CD4-positive, alpha-beta T cell treated with Interleukin-6 for 4 hours (primary cell): ENCODE data around the gene PCK2.
"Not testable (repeated sequence)": the region's sequence is repeated elsewhere in the genome, so short reads cannot be mapped to it uniquely, and the experiment has no call there.

Experiments used
- DNase-seq: peaks from one replicate; pipeline ENCODE4 v3.0.0-alpha.2; 2020; ENCODE audit warnings: mixed read lengths

Gene PCK2

DNA sequence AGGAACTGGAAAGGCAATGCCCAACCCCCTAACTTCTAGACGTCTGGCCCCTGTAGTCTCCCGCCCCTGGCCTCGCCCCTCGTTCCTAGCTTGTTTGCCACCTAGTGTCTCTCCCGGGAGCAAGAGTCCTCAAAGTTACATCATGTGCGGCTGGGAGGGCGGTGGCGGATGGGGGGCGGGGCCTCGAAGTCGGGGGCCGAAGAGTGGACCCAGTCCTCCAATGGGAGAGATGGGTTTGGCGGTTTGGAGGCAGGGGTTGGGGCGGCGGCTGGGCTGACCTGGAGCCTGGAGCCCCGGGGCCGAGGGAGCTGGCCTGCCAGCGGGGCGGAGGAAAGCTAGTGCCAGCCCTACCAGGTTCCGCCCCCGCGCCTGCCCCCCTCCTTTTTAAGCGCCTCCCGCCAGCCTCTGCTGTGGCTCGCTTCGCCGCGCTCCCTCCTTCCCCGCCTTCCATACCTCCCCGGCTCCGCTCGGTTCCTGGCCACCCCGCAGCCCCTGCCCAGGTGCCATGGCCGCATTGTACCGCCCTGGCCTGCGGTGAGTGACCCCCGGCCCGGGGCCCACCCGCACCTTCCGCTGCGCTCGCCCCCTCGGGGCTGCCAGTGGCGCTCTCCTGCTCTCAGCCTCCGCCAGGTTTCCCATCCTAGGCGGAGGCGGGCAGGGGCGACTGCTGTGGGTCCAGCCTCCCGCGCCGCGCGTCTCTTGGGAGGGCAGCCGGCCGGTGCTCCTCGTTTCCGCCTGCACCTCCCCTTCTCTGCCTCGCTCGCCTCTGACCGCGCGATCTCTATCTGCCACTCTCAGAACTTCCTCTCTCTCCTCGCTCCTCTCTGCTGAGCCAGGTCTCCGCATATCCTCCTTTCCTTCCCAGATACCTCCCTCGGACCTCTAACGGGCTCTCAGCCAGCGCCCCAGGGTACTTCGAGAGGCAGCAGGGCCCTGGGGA is at the start of gene PCK2:
PCK2 (plus strand) TSS at position 411 of the 940 bp plus-strand sequence; CDS start at position 506, 95 bp downstream.
- peak; percentile 83 for DNase-seq

DNA sequence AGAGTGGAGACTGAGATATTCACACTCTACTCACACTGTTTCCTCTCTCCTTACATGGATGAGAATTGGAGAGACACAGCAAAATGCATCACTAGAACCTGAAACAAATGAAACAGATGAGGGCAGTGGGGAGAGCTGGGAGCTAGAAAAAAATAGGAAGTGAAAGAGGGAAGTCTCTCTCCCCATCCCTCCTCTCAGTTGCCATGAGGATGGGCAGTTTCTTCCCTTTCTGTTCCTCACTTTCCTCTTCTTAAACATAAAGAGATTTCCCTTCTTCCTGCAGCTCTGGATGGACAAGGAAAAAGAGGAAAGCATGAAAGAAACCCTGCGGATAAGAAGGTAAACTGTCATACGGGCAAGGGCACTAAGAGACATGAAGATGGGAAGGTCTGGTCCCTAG is 45.1 kb upstream of the PCK2 start:
- not testable (repeated sequence) for DNase-seq

DNA sequence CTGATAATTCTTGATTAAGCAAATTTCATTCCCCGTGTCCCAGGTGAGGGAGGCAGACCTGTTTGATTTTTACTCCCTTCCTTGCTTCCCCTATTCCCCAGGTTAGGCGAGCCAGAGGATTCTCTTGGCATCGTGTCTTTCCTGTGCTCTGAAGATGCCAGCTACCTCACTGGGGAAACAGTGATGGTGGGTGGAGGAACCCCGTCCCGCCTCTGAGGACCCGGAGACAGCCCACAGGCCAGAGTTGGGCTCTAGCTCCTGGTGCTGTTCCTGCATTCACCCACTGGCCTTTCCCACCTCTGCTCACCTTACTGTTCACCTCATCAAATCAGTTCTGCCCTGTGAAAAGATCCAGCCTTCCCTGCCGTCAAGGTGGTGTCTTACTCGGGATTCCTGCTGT is 43.4 kb upstream of the PCK2 start:
- not testable (repeated sequence) for DNase-seq

DNA sequence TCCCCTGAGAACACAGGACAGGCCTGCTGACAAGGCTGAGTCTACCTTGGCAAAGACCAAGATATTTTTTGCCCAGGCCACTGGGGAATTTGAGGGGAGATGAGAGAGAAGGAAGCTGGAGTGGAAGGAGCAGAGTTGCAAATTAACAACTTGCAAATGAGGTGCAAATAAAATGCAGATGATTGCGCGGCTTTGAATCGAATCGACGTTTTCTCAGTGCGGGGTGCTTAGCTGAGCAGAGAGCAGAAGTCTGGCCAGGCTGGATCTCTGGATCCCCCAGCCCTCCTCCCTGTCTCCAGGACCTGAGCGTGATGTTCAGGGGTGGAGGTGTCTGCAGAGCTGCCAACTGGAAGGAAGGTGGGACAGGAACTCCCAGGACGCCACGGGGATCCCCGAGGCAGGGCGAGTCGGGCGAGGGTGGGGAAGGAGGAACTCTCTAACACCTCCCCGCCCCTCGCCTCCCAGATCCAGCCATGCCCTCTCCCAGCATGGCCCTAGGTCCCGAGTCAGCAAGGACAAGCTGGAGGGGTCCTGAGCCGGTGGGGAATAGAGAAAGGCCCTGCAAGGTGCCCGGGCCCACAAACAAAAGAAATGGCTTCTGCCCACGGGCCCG is 42.8 kb upstream of the PCK2 start:
- peak; percentile 12 for DNase-seq

DNA sequence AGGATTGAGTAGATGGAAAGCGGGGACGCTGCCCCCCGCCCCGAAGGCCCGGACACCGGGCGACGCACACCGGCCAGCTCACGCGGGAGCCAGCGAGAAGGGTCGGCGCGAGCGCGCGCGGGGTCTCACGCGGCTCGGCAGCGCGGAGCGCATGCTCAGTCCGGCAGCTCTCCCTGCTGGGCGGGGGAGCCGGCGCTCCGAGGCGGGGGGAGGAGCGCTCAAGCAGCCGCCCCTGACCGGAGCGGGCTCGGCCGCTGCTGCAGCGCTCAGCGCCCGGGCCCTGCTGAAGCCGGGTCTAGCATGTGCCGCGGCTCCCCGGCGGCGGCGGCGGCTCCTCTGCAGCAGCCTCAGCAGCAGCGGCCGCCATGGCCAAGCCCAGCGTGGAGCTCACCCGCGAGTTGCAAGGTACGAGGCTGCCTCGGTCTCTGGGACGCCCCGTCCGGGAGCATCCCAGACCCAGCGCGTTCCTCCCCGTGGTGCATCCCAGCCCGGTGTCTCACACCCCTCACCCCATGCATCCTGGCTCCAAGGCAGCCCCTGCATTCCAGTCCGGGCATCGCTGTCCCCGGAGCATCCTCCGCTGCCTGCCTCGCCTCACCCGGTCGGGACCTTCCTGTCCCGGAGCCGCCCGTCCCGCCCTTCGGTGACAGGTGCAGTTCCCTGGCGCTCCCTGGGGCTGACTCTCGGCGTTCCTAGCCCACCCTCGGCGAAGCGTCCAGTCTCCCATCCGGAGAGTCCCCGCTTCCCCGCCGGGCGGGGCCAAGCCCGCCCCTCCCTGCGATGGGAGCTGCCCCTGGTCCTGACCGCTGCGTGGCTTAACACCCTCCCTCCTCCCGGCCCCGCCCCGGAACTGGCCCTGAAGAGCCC is 42.1 kb upstream of the PCK2 start, which contains the start of gene CARMIL3:
CARMIL3 (plus strand) TSS at position 221 of the 867 bp plus-strand sequence; CDS start at position 366, 145 bp downstream.
- peak; percentile 74 for DNase-seq

DNA sequence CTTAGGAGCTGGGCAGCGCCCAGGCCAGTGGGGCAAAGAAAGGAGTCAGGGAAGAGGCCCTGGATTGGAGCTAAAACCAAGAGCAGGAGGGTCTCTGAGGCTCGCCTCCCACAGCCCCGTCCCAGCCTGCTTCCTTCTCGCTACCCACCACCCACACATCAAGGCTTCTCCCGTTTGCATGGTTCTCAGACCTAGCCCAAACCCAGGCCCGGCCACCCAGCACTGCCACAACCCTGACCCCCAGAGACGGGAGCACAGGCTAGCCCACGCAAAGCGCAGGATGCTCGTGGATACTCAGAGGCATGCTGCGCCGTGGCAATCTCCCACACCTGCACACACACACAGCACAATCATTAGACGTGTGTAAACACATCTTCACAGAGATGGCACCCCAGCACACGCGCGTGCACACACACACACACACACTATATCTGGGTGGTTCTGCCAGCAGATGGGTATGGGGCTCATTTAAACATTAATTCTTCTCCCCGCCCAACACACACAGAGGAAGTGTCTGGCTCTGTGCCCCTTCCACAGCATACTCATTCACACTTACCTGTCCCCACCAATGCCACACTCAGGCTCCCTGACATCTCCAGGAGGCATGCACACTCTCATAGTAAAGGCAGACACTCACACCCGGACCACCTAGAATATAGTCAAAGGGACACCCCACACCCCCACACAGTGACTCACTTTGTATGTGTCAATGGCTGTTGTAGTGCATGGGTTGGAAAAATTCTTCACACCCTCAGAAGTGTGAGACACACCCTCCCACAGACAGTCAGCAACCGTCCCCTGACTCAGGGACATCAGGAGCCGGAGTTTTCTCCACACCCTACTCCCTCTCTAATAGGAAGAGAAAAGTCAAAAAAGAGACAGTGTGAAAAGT is 41.2 kb upstream of the PCK2 start:
- peak; percentile 37 for DNase-seq

DNA sequence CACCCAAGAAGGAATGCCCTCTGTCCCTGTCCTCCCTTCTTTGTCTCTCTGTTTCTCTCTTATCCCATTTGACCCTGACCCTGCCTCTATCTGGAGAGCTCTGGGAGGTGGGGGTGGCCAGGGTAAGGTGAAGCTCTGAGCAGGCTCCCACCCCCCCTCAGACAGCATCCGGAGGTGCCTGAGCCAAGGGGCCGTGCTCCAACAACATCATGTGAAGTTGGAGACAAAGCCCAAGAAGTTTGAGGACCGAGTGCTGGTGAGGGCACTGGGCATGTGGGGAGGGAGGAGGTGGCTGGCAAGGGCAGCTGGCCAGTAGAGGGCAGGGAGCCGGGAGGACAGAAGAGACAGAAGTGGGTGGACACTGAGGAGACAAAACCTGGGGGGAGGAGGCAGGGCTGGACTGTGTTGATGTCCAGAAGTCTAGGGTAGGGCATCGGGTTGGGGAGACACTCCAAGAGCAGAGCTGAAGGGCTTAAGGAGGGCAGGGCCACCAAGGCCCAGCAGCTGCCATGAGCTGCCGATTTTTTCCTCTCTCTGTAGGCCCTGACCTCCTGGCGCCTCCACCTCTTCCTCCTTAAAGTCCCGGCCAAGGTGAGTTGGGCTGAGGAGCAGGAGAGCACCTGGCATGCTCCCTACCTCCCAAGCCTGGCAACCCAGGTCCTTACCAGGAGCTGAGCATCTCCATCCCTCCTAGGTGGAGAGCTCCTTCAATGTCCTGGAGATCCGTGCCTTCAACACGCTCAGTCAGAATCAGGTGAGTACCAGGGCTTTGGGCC is 40.4 kb upstream of the PCK2 start:
- DNase-seq, result no peak

DNA sequence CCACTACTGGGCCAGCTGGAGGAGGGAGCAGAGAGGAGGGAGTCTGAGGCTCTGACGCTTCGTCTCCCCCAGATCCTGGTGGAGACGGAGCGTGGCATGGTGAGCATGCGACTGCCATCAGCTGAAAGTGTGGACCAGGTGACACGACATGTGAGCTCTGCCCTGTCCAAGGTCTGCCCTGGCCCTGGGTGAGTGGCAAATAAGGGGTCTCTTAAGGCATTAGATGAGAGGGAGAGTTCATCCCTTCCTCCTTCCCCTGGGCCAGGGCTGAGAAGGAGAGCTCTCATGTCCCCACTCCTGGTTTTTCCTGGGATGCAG is 39.8 kb upstream of the PCK2 start:
- no peak for DNase-seq

DNA sequence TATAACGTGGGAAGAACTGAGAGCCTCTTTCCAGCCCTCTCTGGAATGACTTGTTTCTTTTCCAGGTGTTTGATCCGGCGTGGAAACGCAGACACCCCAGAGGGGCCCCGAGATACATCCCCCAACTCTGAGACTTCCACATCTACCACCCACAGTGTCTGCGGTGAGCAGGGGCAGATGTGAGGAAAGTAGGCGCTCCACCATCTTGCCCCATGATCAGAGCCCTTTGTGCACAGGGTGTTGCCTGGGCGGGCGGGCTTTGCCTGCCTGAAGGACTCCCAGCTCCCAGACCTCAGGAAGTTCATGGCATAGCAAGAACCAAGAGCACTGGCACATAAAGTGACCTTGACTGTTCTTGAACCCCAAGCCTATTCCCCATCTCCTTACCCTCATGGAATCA is 39.5 kb upstream of the PCK2 start:
- DNase-seq, result no peak

DNA sequence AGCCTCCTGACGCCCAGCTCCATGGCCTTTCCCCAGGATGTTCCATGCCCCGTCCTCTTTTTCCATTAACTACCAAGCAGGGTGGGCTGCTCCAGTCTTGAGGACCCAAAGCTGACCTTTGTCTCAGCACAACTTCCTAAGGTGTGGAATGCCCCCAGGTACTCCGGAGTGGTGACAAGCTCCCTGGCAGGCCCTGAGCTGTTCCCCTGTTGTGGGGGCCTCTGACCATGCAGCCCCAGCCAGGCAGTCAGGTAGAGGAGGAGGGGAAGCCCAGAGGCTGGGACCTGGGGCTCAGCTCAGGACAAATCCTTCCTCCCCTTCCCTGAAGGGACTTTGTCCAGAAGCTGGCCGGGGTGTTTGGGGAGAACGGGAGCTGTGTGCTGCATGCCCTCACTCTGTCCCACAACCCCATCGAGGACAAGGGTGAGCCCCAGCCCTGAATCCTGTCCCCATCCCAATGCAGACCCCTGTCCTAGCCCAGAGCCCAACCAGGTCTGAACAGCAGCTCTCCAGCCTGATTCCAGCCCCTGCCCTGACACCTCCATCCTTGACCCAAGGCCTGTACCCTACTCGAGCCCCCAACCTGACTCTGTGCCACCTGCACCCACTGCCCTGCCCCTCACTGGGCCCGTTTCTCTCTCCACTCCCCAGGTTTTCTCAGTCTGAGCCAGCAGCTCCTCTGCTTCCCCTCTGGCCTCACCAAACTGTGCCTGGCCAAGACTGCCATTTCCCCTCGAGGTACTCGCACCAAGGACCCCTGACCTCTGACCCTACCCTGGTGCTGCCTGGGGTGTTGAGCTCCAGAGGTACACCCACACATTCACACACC is 37.9 kb upstream of the PCK2 start:
- DNase-seq, result no peak

DNA sequence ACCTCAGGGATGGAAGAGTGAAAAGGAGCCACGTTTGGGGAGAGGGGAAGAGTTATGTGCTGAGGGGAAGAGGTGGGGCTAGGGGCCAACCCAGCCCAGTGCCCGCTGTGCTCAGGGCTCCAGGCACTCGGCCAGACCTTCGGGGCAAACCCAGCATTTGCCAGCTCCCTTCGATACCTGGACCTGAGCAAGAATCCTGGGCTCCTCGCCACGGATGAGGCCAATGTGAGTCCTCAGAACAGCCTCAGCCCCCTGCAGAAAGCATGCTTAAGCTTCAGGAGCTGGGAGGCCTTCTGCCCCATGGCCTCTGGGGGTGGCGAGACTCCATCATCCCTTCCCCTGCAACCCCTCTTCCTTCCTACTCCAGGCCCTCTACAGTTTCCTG is 37.3 kb upstream of the PCK2 start:
- DNase-seq, result no peak

DNA sequence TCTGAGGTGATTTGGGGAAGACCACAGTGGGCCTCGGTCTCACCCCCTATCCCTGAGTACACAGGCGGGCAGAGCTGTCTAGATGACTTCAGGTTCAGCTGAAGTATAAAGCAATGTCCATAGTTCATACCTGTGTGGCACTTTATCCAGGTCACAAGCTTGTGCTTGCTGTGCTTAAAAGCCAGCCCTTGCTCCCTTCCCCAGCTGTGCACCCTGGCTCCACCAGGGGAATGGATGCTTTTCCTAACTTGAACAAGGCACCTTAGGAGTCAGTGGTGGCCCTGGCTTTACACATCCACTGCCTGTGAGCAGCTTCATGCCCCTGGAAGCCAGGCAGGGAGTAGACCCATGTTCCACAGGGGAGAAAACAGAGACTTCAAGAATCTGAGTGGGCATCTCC is 36.8 kb upstream of the PCK2 start:
- no peak for DNase-seq

DNA sequence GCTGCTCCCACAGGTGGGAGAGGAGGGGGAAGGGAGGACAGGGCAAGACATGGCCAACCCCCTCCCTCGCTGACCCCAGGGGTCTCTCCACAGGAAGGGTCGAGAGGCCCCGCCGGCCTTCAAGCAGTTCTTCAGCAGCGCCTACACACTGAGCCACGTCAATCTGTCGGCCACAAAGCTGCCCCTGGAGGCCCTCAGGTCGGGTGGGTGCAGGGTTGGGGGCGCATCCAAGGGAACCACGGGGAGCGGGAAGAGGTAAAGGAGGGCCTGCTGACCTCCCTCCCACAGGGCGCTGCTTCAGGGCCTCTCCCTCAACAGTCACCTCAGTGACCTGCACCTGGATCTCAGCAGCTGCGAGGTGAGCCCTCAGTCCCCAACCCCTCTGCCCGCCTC is 36.2 kb upstream of the PCK2 start:
- DNase-seq, result no peak

DNA sequence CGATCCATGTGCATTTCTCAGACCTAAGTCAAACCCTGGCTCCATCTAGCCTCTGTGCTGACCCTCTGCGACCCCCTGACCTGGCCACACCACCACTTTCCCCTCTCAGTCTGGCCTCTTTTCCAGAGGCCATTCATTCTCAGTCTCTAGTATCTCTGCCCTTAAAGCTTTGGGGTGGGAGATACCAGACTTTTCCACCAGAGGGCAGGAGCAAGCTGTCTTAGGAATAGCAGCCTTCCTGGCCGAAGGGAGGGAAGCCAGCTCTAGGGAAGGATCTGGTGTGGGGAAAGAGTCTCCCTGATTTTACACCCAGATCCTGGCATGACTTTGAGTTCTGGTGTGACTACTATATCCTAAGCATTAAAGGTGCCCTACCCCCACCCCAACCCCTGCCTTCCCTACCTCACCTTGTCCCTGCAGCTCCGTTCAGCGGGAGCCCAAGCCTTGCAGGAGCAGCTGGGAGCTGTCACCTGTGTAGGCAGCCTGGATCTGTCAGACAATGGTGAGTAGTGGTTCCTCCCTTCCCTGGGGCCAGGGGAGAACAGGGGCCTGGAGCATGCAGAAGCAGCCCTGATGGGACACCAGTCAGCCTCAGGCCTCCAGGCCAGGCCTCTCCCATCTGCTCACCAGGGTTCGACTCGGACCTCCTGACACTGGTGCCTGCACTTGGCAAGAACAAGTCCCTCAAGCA is 35.7 kb upstream of the PCK2 start:
- DNase-seq, result peak; percentile 81

DNA sequence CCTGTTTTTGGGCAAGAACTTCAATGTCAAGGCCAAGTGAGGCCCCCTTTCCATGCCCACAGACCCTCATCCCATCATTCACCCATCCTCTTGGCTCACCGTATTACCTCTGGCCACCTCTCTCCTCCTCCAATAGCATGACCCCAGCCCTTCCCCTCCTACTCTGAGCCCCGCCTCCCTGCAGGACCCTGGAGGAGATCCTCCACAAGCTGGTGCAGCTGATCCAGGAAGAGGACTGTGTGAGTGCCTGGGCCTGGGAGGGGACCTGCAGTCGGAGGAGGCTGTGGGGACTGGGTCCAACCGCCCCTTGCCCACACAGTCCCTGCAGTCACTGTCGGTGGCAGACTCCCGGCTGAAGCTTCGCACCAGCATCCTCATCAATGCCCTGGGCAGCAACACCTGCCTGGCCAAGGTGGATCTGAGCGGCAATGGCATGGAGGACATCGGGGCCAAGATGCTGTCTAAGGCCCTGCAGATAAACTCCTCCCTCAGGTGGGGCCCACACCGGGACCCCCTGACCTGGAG is 35.1 kb upstream of the PCK2 start:
- DNase-seq, result no peak

DNA sequence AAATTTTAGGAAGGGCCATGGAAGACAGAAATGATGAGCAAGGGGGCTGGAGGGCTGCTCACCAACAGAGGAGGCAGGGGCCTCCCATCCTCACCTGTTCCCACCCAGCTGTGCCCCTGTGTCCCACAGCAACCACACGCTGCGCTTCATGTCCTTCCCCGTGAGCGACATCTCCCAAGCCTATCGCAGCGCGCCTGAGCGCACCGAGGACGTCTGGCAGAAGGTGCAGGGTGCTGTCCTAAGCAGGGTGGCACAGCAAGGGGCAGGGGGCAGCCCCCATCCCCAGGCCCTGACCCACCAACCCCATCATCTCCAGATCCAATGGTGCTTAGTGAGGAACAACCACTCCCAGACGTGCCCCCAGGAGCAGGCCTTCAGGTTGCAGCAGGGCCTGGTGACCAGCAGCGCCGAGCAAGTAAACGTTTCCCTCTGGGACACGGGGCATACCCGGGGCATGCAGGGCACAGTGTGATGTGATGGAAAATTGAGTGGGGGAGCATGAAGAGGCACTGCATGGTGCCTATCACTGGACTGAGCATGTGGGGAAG is 34.2 kb upstream of the PCK2 start:
- no peak for DNase-seq

DNA sequence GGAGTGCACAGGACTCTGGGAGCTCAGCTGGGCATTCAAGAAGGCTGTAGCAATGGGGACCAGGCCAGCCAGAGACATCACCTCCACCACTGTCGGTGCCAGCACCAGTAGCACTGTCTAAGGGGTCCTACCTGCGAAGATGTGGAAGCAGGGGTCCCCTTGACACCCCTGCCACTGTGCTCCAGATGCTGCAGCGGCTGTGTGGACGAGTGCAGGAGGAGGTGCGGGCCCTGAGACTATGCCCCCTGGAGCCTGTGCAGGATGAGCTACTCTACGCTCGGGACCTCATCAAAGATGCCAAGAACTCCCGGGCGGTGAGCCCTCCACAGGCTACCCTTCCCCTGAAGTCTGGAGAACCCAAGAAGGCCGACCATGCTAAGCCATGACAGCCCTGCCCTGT is 33.7 kb upstream of the PCK2 start:
- no peak for DNase-seq

DNA sequence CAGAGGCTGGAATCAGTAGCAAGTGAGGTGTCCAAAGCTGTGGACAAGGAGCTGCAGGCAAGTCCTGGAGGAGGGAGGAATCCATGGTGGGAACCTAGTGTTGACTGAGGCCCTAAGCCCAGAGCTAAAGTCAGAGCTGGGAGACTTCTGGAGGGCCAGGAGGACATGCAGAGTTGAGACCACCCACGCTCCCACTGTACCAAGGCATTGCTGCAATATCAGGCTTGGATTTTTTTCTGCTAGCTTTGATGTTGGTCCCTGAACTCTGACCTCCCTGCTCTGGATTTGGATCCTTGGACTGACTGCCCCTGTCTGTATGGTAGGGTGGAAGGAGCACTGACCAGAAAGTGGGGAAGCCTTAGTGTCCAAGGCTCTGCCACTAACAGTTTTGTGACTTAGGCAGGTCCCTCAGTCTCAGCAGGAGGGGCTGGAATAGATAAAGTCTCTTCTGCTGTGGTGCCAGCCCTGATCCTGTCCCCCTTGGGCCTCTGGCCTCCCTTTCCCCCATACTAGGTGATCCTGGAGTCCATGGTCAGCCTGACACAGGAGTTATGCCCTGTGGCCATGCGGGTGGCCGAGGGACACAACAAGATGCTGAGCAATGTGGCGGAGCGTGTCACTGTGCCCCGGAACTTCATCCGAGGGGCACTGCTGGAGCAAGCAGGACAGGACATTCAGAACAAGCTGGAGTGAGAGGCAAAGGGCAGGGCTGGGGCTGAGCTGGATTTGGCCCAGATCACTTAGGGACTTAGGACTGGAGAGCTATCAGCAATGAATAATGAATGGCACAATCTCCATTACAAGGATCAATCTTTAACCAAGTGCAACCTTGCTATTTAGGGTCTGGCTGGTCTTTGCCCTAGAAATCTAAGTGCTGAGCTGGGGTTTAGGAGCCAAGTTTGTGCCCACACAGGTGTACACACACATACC is 32.9 kb upstream of the PCK2 start:
- no peak for DNase-seq
